Measurements from ENCODE around the gene COX11. TPM values are rescaled to one million over a fixed set of nuclear protein-coding genes. Genes with fewer than 3 reads are reported as not detected.
A peak's percentile ranks its signal among the peaks of the same experiment; 100 is the strongest.

COX11 gene
- total and polyA plus RNA-seq, 2 of the 8 experiments (the other 6 are each of a cell fraction or from before 2014, with no cell fraction given) = 43.0 to 54.1 TPM

- TF ChIP-seq CHD1 (IDR thresholded peaks at IDR 0.05; ENCODE audit: low read depth, low read length) (no peak), JUN (IDR thresholded peaks at IDR 0.05; ENCODE audit: low read depth, low read length) (no peak), RBBP5 (IDR thresholded peaks at IDR 0.05; ENCODE audit: borderline replicate concordance, low read depth, low read length) (peak; percentile 91), YY1 (IDR thresholded peaks at IDR 0.05; ENCODE audit: low read depth, low read length) (no peak), PHF8 (conservative IDR thresholded peaks at IDR 0.05; ENCODE audit: low read depth, low read length) (peak; percentile 93), TBP (IDR thresholded peaks at IDR 0.05; ENCODE audit: low read depth, low read length) (peak; percentile 82), BACH1 (IDR thresholded peaks at IDR 0.05; ENCODE audit: low read length) (peak; percentile 31; the same call in 1 of the 2 replicates), RNF2 (IDR thresholded peaks at IDR 0.05; ENCODE audit: borderline replicate concordance, low read depth, low read length, missing control alignments, poor library complexity, severe bottlenecking) (no peak), EZH2 (IDR thresholded peaks at IDR 0.05; ENCODE audit: low read depth, low read length, severe bottlenecking) (no peak), ATF2 (IDR thresholded peaks at IDR 0.05; ENCODE audit: low read length) (peak; percentile 87), MAFK (IDR thresholded peaks at IDR 0.05; ENCODE audit: low read depth, low read length) (no peak), CTBP2 (IDR thresholded peaks at IDR 0.05; ENCODE audit: borderline replicate concordance, insufficient read depth, insufficient read length, low read length) (no peak), CEBPB (IDR thresholded peaks at IDR 0.05; ENCODE audit: low read depth, low read length) (no peak), CREB1 (IDR thresholded peaks at IDR 0.05) (no peak), TAF1 (IDR thresholded peaks at IDR 0.05; ENCODE audit: low read depth, low read length) (peak; percentile 90), NANOG (IDR thresholded peaks at IDR 0.05; ENCODE audit: insufficient read depth, low read depth, low read length, poor library complexity, severe bottlenecking) (no peak), EP300 (IDR thresholded peaks at IDR 0.05; ENCODE audit: borderline replicate concordance in 1 of 2, low read depth in 2 of 2, low read length in 2 of 2) (no peak), SIN3A (conservative IDR thresholded peaks at IDR 0.05 in 1 of 2, IDR thresholded peaks at IDR 0.05 in 1 of 2; ENCODE audit: low read depth in 1 of 2, low read length in 2 of 2) (peak; percentile 82 to 84; a peak in 3 of 4 replicates), GABPA (IDR thresholded peaks at IDR 0.05; ENCODE audit: borderline replicate concordance, insufficient read depth, low read length) (no peak), SP2 (IDR thresholded peaks at IDR 0.05; ENCODE audit: low read length) (no peak)
- TF ChIP-seq, protein P1, sequence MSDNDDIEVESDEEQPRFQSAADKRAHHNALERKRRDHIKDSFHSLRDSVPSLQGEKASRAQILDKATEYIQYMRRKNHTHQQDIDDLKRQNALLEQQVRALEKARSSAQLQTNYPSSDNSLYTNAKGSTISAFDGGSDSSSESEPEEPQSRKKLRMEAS (IDR thresholded peaks at IDR 0.05) = no peak
These were observed at the start of gene COX11, which contains the start of gene STXBP4 (continued) for GRCh38 chr17:54968262-54968987.

Data from H1 (cell line).